ENCODE data around the gene RAB40C.

Gene RAB40C

GRCh38 chr16:648781-649589 lies 59.1 kb downstream of the RAB40C start, which contains the start of gene WDR90:
Gene WDR90 (plus strand): TSS chr16:649365. CDS start chr16:649417, 52 bp downstream.
- peak; percentile 85 to 94 (median 91) for DNase-seq

- DNase-seq: no peak
Observed at GRCh38 chr16:649631-650030, 59.8 kb downstream of the RAB40C start.

GRCh38 chr16:651844-652243 lies 62.0 kb downstream of the RAB40C start:
- no peak for DNase-seq

GRCh38 chr16:652454-653305 lies 62.8 kb downstream of the RAB40C start:
- no peak for DNase-seq

GRCh38 chr16:654034-654433 lies 64.2 kb downstream of the RAB40C start:
- no peak for DNase-seq

- DNase-seq: no peak
Observed at GRCh38 chr16:657487-657886, 67.6 kb downstream of the RAB40C start.

GRCh38 chr16:658679-659571 lies 69.1 kb downstream of the RAB40C start:
- DNase-seq: no peak

- no peak for DNase-seq
Observed at GRCh38 chr16:659618-660017, 69.8 kb downstream of the RAB40C start.

GRCh38 chr16:660132-660458 lies 70.2 kb downstream of the RAB40C start:
- DNase-seq: no peak

GRCh38 chr16:660459-661183 lies 70.8 kb downstream of the RAB40C start:
- peak; percentile 48 to 72 (median 61) for DNase-seq

- no peak for DNase-seq
Observed at GRCh38 chr16:661184-661821, 71.4 kb downstream of the RAB40C start.

GRCh38 chr16:662095-662494 lies 72.2 kb downstream of the RAB40C start:
- DNase-seq: no peak

GRCh38 chr16:662597-662996 lies 72.7 kb downstream of the RAB40C start:
- DNase-seq: no peak

- no peak for DNase-seq
Observed at GRCh38 chr16:666572-666971, 76.7 kb downstream of the RAB40C start.

GRCh38 chr16:667113-667779 lies 77.4 kb downstream of the RAB40C start:
- DNase-seq: no peak

- DNase-seq: peak; percentile 82 to 94 (median 86)
Observed at GRCh38 chr16:667780-668518, 78.1 kb downstream of the RAB40C start, which contains the start of gene RHOT2. Gene RHOT2 (plus strand): TSS chr16:668132. CDS start chr16:668200, 68 bp downstream.

- DNase-seq: no peak
Observed at GRCh38 chr16:668519-669171, 78.8 kb downstream of the RAB40C start.

GRCh38 chr16:669666-670065 lies 79.8 kb downstream of the RAB40C start:
- DNase-seq: no peak

GRCh38 chr16:670485-671352 lies 80.9 kb downstream of the RAB40C start:
- DNase-seq: no peak
